HepG2 (cell line): ENCODE data around the gene ZNF277. TPM values are rescaled to one million over a fixed set of nuclear protein-coding genes. Genes with fewer than 3 reads are reported as not detected.
"Not testable (repeated sequence)": the region's sequence is repeated elsewhere in the genome, so short reads cannot be mapped to it uniquely, and the experiment has no call there.

ENCODE experiments used
- ATAC-seq: fragments of 200-7000 bp; cut with Tn5 transposase; 3 replicates; pipeline ENCODE4 v1.9.1; 2020; ENCODE audit warnings: mild to moderate bottlenecking, moderate library complexity
- BruUV-seq: library from RNA; stranded (reverse); fragments of 400-500 nt; replicated peaks from 2 replicates; lab custom pipeline; 2021; lab: Mats Ljungman, UMichigan
- CTCF ChIA-PET: fragments of 300-600 bp; formaldehyde crosslinking; extraction: SDS; loops from one replicate; lab custom pipeline; 2021; ENCODE audit warnings: low total read pairs, inconsistent platforms, low intra/inter-chr PET ratio; lab: Yijun Ruan, JAX
- POLR2A ChIA-PET: fragments of 350-600 bp; sonication (Branson Sonifier 250); formaldehyde crosslinking; loops from one replicate; lab custom pipeline; 2020; ENCODE audit warnings: antibody characterized with exemption, inconsistent platforms; lab: Yijun Ruan, JAX
- DNase-seq: peaks from one replicate; pipeline ENCODE4 v3.0.0-alpha.2; 2015; ENCODE audit warnings: low spot score
- FAIRE-seq: peaks from 3 replicates; lab custom pipeline; 2011; peaks lifted over from hg19 to GRCh38; lab: Jason Lieb, UNC
- H2AFZ ChIP-seq: one replicate; pipeline ENCODE4 v1.6.1; 2011; ENCODE audit warnings: low read length, inconsistent platforms
- H3K27ac ChIP-seq: fragments of 300-600 bp; 3 replicates; pipeline ENCODE4 v1.8.0; 2011; ENCODE audit warnings: mixed run types, mild to moderate bottlenecking, mixed read lengths, low read length, inconsistent platforms; ENCODE audit not compliant: insufficient read depth; ENCODE audit errors: extremely low read length
- H3K27me3 ChIP-seq, 2 experiments: fragments of 200-600 bp in 1 of 2; 2 replicates in 1 of 2; 3 replicates in 1 of 2; pipeline versions ENCODE4 v1.6.0 to v1.8.0; 2011; ENCODE audit warnings: low read length in 2 of 2, mild to moderate bottlenecking in 2 of 2, moderate library complexity in 2 of 2, inconsistent platforms in 1 of 2; ENCODE audit not compliant: insufficient read depth in 2 of 2, control insufficient read depth in 1 of 2
- H3K36me3 ChIP-seq, 2 experiments: fragments of 200-600 bp in 1 of 2; replicated peaks in 1 of 2; 2 replicates in 1 of 2; 3 replicates in 1 of 2; pipeline versions ENCODE4 v1.5.1 to v1.8.0; 2011; ENCODE audit warnings: low read length in 2 of 2, inconsistent platforms in 1 of 2; ENCODE audit not compliant: insufficient read depth in 2 of 2, control insufficient read depth in 1 of 2
- H3K4me1 ChIP-seq: 2 replicates; pipeline ENCODE4 v1.5.1; 2012; ENCODE audit warnings: low read length, inconsistent platforms; ENCODE audit not compliant: insufficient read depth
- H3K4me2 ChIP-seq: 2 replicates; pipeline ENCODE4 v1.6.0; 2011; ENCODE audit warnings: low read depth, low read length, inconsistent platforms
- H3K4me3 ChIP-seq, 3 experiments: fragments of 200-600 bp in 1 of 3; sonication (generic), shearing (Covaris generic) in 1 of 3; replicated peaks in 1 of 3; 2 replicates each; pipeline ENCODE4 v1.5.1; 2011 to 2016; ENCODE audit warnings: low read length in 3 of 3, inconsistent platforms in 2 of 3, low read depth in 2 of 3, mild to moderate bottlenecking in 2 of 3, control low read depth in 1 of 3, mixed read lengths in 1 of 3; ENCODE audit not compliant: insufficient read depth in 1 of 3
- H3K79me2 ChIP-seq: one replicate; pipeline ENCODE4 v1.6.1; 2011; ENCODE audit warnings: low read length, inconsistent platforms; ENCODE audit not compliant: insufficient read depth
- H3K9ac ChIP-seq: 2 replicates; pipeline ENCODE4 v1.6.0; 2011; ENCODE audit warnings: mild to moderate bottlenecking, low read depth, low read length, inconsistent platforms; ENCODE audit not compliant: insufficient read depth
- H3K9me3 ChIP-seq: 2 replicates; pipeline ENCODE4 v1.5.1; 2012; ENCODE audit warnings: mild to moderate bottlenecking, low read length
- H4K20me1 ChIP-seq: 2 replicates; pipeline ENCODE4 v1.6.0; 2011; ENCODE audit warnings: inconsistent platforms, mild to moderate bottlenecking, low read length, moderate library complexity; ENCODE audit not compliant: insufficient read depth
- ASH2L ChIP-seq: fragments of 300-600, 200-600 bp; sonication (generic); IDR thresholded peaks from 2 replicates; pipeline ENCODE4 v1.7.0; 2017; ENCODE audit warnings: low read depth, mild to moderate bottlenecking, moderate library complexity, mixed read lengths, low read length; ENCODE audit not compliant: insufficient read length
- BHLHE40 ChIP-seq: IDR thresholded peaks from 2 replicates; pipeline ENCODE4 v1.6.1; 2011; ENCODE audit warnings: low read length, improper control_type of control experiment
- DMAP1 ChIP-seq: IDR thresholded peaks from 2 replicates; pipeline ENCODE4 v1.6.1; 2016
- FOXK1 ChIP-seq: sonication (generic); formaldehyde crosslinking; IDR thresholded peaks from 2 replicates; pipeline ENCODE4 v1.4.0; 2020; ENCODE audit warnings: low read depth, missing genetic modification reagents, borderline replicate concordance
- GABPB1 ChIP-seq: IDR thresholded peaks from 2 replicates; pipeline ENCODE4 v1.6.1; 2016; ENCODE audit warnings: mild to moderate bottlenecking, missing genetic modification reagents, moderate library complexity, missing compliant biosample characterization
- HNRNPL ChIP-seq: fragments of 200-400 bp; formaldehyde crosslinking; IDR thresholded peaks from 2 replicates; pipeline ENCODE4 v1.6.1; 2017; ENCODE audit warnings: mild to moderate bottlenecking, low read depth, low read length
- HNRNPLL ChIP-seq: fragments of 200-400 bp; formaldehyde crosslinking; IDR thresholded peaks from 2 replicates; pipeline ENCODE4 v1.6.1; 2017; ENCODE audit warnings: mild to moderate bottlenecking, low read depth, low read length; ENCODE audit not compliant: poor library complexity, severe bottlenecking
- KDM5A ChIP-seq: fragments of 200-600 bp; sonication (generic); IDR thresholded peaks from 2 replicates; pipeline ENCODE4 v1.7.0; 2018; ENCODE audit warnings: antibody characterized with exemption, mild to moderate bottlenecking, low read length, borderline replicate concordance
- MAX ChIP-seq: IDR thresholded peaks from 2 replicates; pipeline ENCODE4 v1.6.1; 2012; ENCODE audit warnings: inconsistent platforms
- RBFOX2 ChIP-seq: fragments of 200-400 bp; formaldehyde crosslinking; IDR thresholded peaks from 2 replicates; pipeline ENCODE4 v1.6.1; 2017; ENCODE audit warnings: low read depth, mild to moderate bottlenecking, low read length
- SAP130 ChIP-seq: IDR thresholded peaks from 2 replicates; pipeline ENCODE4 v1.6.1; 2016; ENCODE audit warnings: low read depth
- ZBTB14 ChIP-seq: sonication (generic); formaldehyde crosslinking; IDR thresholded peaks from 2 replicates; pipeline ENCODE4 v1.4.0; 2020; ENCODE audit warnings: missing genetic modification reagents
- ZGPAT ChIP-seq: IDR thresholded peaks from 2 replicates; pipeline ENCODE4 v1.6.1; 2016; ENCODE audit warnings: mild to moderate bottlenecking
- WGBS: methylation state at CpG from one replicate; pipeline ENCODE4 v1.1.6; 2017; ENCODE audit warnings: low lambda C conversion rate; 5-methylcytosine and 5-hydroxymethylcytosine counted together
- in situ Hi-C: cut with HindIII; loops from 2 replicates; pipeline ENCODE4 v1.10.0; 2017; ENCODE audit warnings: low pct_unique_long_range_greater_than_20kb; ENCODE audit not compliant: extremely low pct_ligation_motif_present
- intact Hi-C: fragments of 100-400 bp; cut with micrococcal nuclease; formaldehyde crosslinking; loops from one replicate; pipeline ENCODE4 v1.10.0; 2022; ENCODE audit not compliant: unreplicated experiment
- polyA plus RNA-seq, 8 experiments: library from polyadenylated mRNA; depleted of rRNA in 3 of 8; stranded (reverse) in 7 of 8; unstranded in 1 of 8; fragments of >200 nt; fragmentation: Illumina TruSeq in 4 of 8; extraction: Trizol in 4 of 8; gene quantifications; 2 replicates each; pipeline versions ENCODE4 v1.2.1 to v1.2.3, GENCODE V29; 2011 to 2016; ENCODE audit warnings: low read depth in 4 of 8, missing spikeins in 1 of 8, mixed read lengths in 1 of 8; ENCODE audit not compliant: insufficient read depth in 1 of 8
- total RNA-seq, 5 experiments: library from RNA; depleted of rRNA; stranded (reverse); fragments of >200 nt; fragmentation: Illumina TruSeq; extraction: Trizol; gene quantifications; 2 replicates each; pipeline ENCODE4 v1.2.3, GENCODE V29; 2016; ENCODE audit warnings: low read depth in 1 of 5
- TF ChIP-seq, protein P1 (sequence below): sonication (generic); formaldehyde crosslinking; IDR thresholded peaks from 2 replicates; pipeline ENCODE4 v1.5.1; 2020; ENCODE audit warnings: missing genetic modification reagents, mild to moderate bottlenecking, borderline replicate concordance

The ZNF277 gene
- total and polyA plus RNA-seq, 2 of the 13 experiments (the other 11 are each of a cell fraction or from before 2014, with no cell fraction given) = 29.1 to 30.1 TPM

- Histone ChIP-seq H3K9ac (peak overlapping the region; percentile 72), H3K27ac (peak overlapping the region; percentile 69), H2AFZ (peak overlapping the region; percentile 43), H3K4me3 (peak overlapping the region in 2 of 3 experiments; percentile 52 to 75; a peak in 5 of 6 replicates), H3K4me2 (peak overlapping the region; percentile 59)
- in situ Hi-C loops, FAIRE-seq, CTCF ChIA-PET, H3K9me3 ChIP-seq, POLR2A ChIA-PET, H3K79me2 ChIP-seq, H3K4me1 ChIP-seq, H3K36me3 ChIP-seq, H4K20me1 ChIP-seq, H3K27me3 ChIP-seq: not testable (repeated sequence)
- 2% methylated on average over 37 of the region's 69 CpGs for WGBS
- intact Hi-C loops = loop anchor here (2.0 kb wide), 1 partner anchor 184 kb away; the partner anchor contains the start of genes DOCK4 and ZNF277
- DNase-seq (peak; percentile 21), ATAC-seq (peak; percentile 69)
- TSS peak; percentile 71 for BruUV-seq
- 0 out of 2 replicates have a peak, but pooled peaks have one; percentile 25 for TF ChIP-seq SAP130 (CRISPR knock-in tag)
- peak; percentile 36 for TF ChIP-seq MAX
- peak; percentile 20; the same call in 1 of the 2 replicates for TF ChIP-seq ZGPAT (CRISPR knock-in tag)
- TF ChIP-seq HNRNPL = 0 out of 2 replicates have a peak, but pooled peaks have one; percentile 47
- TF ChIP-seq GABPB1 (CRISPR knock-in tag) = peak; percentile 26; the same call in 1 of the 2 replicates
- 0 out of 2 replicates have a peak, but pooled peaks have one; percentile 5 for TF ChIP-seq FOXK1 (CRISPR knock-in tag)
- TF ChIP-seq KDM5A = peak; percentile 83; the same call in 1 of the 2 replicates
- peak; percentile 31 for TF ChIP-seq HNRNPLL
- peak; percentile 63 for TF ChIP-seq BHLHE40
- TF ChIP-seq DMAP1 (CRISPR knock-in tag) = peak; percentile 18; the same call in 1 of the 2 replicates
- TF ChIP-seq ASH2L = peak; percentile 61
- TF ChIP-seq RBFOX2 = peak; percentile 62
- peak; percentile 94 for TF ChIP-seq ZBTB14 (CRISPR knock-in tag)
- TF ChIP-seq, protein P1, sequence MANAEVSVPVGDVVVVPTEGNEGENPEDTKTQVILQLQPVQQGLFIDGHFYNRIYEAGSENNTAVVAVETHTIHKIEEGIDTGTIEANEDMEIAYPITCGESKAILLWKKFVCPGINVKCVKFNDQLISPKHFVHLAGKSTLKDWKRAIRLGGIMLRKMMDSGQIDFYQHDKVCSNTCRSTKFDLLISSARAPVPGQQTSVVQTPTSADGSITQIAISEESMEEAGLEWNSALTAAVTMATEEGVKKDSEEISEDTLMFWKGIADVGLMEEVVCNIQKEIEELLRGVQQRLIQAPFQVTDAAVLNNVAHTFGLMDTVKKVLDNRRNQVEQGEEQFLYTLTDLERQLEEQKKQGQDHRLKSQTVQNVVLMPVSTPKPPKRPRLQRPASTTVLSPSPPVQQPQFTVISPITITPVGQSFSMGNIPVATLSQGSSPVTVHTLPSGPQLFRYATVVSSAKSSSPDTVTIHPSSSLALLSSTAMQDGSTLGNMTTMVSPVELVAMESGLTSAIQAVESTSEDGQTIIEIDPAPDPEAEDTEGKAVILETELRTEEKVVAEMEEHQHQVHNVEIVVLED (CRISPR knock-in tag) = 0 out of 2 replicates have a peak, but pooled peaks have one; percentile 23
Observed at GRCh38 chr7:112391079-112391821, 184.8 kb downstream of the ZNF277 start.
